Activated T-helper 17 cell treated with anti-CD3 and anti-CD28 coated beads, Interleukin-2, amount 50 U/mL, for 72 hours (primary cell): ENCODE data around the gene DLST. TPM values are rescaled to one million over a fixed set of nuclear protein-coding genes. Genes with fewer than 3 reads are reported as not detected.
"Not testable (repeated sequence)": the region's sequence is repeated elsewhere in the genome, so short reads cannot be mapped to it uniquely, and the experiment has no call there.

Experiments
- ATAC-seq: fragments of 150-1000 bp; cut with Tn5 transposase; replicated peaks from 2 replicates; pipeline ENCODE4 v1.10.0; 2021; ENCODE audit warnings: mild to moderate bottlenecking, moderate library complexity
- H3K27ac Mint-ChIP-seq: one replicate; pipeline ENCODE4 v1.8.0; 2022; ENCODE audit warnings: mixed read lengths
- H3K27me3 Mint-ChIP-seq: one replicate; pipeline ENCODE4 v1.8.0; 2022; ENCODE audit warnings: mixed read lengths
- H3K36me3 Mint-ChIP-seq: one replicate; pipeline ENCODE4 v1.8.0; 2022; ENCODE audit warnings: low read depth, mild to moderate bottlenecking, mixed read lengths
- H3K4me1 Mint-ChIP-seq: one replicate; pipeline ENCODE4 v1.8.0; 2022; ENCODE audit warnings: mixed read lengths
- H3K4me3 Mint-ChIP-seq: one replicate; pipeline ENCODE4 v1.8.0; 2022; ENCODE audit warnings: mild to moderate bottlenecking, mixed read lengths
- H3K9me3 Mint-ChIP-seq: one replicate; pipeline ENCODE4 v1.8.0; 2022; ENCODE audit warnings: mixed read lengths
- total RNA-seq, 2 donors: library from RNA; stranded (reverse); gene quantifications; one replicate each; pipeline ENCODE4 v1.2.3, GENCODE V29; 2022

DLST gene
- total RNA-seq, 2 donors from 2014 or later: 102 to 132 TPM

DNA sequence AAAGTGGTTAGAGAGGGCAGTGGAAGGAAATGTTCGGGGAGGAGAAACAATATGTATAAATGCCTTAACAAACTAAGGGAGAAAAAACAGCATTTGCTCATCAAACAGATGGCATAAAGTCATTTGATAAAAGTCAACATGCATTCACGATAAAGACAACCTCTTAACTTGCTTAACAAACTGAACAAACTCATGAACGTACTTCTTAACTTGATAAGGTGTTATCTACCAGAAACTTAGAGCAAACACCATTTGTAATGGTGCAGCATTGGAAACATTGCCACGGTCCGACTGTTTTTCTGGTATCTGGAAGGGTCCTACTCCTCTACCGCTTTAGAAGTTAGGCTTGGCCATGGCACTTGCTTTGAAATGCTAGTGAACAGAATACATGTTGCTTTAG, 45.5 kb downstream of the DLST start:
- ATAC-seq: no peak
- Mint-ChIP-seq H3K4me1 (peaks cover under 1% of the 10 kb centered on the region), H3K9me3 (no peaks in the 10 kb centered on the region), H3K36me3 (no peaks in the 10 kb centered on the region), H3K4me3 (no peak overlapping the region), H3K27me3 (peaks cover 3% of the 10 kb centered on the region), H3K27ac (no peak overlapping the region)

DNA sequence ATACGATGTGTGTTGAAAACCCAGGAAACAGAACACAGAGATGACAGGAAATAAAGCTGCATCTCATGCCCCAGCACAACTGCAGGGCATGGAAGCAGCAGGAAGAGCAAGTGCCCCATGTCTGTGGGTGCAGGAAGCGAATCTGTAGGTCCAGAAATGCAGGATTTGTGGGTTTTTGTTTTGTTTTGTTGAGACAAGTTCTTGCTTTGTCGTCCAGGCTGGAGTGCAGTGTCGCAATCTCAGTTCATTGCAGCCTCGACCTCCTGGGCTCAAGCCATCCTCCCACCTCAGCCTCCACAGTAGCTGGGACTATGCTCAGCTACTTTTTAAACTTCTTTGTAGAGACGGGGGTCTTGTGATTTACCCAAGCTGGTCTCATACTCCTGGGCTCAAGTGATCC, 47.5 kb downstream of the DLST start:
- Mint-ChIP-seq H3K4me1 (peaks cover 6% of the 10 kb centered on the region), H3K36me3 (no peaks in the 10 kb centered on the region), H3K27ac (no peak overlapping the region), H3K4me3 (no peak overlapping the region), H3K27me3 (peaks cover under 1% of the 10 kb centered on the region), H3K9me3 (no peaks in the 10 kb centered on the region)
- ATAC-seq: no peak

DNA sequence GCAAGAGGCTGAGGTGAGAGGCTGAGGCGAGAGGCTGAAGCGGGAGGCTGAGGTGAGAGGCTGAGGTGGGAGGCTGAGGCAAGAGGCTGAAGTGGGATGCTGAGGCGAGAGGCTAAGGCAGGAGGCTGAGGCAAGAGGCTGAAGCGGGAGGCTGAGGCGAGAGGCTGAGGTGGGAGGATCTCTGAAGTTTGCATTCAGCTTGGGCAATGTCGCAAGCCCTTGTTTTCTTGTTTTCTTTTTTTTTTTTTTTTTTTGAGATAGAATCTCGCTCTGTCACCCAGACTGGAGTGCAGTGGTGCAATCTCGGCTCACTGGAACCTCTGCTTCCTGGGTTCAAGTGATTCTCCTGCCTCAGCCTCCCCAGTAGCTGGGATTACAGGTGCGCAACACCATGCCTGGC, 50.0 kb downstream of the DLST start:
- H3K9me3 Mint-ChIP-seq, H3K27me3 Mint-ChIP-seq, H3K4me3 Mint-ChIP-seq, H3K27ac Mint-ChIP-seq, H3K4me1 Mint-ChIP-seq, ATAC-seq, H3K36me3 Mint-ChIP-seq: not testable (repeated sequence)

- ATAC-seq: no peak
- H3K27me3 Mint-ChIP-seq: no peaks in the 10 kb centered on the region
These were observed 50.7 kb downstream of the DLST start for GRCh38 chr14:74932401-74932901.

DNA sequence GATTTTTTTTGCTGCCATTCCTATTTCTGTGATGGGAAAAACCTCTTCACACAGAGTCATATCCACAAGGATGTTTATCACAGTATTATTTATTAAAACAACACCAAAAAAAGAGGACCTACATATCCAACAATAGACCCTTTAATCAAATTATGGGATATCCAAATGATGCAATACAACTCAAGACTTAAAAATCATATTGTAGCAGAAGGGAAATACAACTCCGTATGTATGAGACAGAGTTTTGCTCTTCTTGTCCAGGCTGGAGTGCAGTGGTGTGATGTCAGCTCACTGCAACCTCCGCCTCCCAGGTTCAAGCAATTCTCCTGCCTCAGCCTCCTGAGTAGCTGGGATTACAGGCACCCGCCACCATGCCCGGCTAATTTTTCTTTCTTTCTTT, 51.2 kb downstream of the DLST start:
- H3K4me3 Mint-ChIP-seq, ATAC-seq: not testable (repeated sequence)
- H3K4me1 Mint-ChIP-seq: peaks cover 17% of the 10 kb centered on the region

More at GRCh38 chr14:74932401-74932901, 50.7 kb downstream of the DLST start:
- Mint-ChIP-seq H3K4me3 (no peak overlapping the region), H3K36me3 (no peaks in the 10 kb centered on the region), H3K27ac (no peak overlapping the region), H3K9me3 (no peaks in the 10 kb centered on the region), H3K4me1 (peaks cover 14% of the 10 kb centered on the region)

GRCh38 chr14:74934041-74934440, 52.3 kb downstream of the DLST start:
- no peaks in the 10 kb centered on the region for H3K36me3 Mint-ChIP-seq
- H3K4me1 Mint-ChIP-seq: peaks cover 21% of the 10 kb centered on the region
- no peak for ATAC-seq
- H3K27me3 Mint-ChIP-seq: no peaks in the 10 kb centered on the region
- H3K9me3 Mint-ChIP-seq: peaks cover 7% of the 10 kb centered on the region
- H3K4me3 Mint-ChIP-seq: no peak overlapping the region
- no peak overlapping the region for H3K27ac Mint-ChIP-seq

More for the DNA sequence above, 51.2 kb downstream of the DLST start:
- not testable (repeated sequence) for H3K36me3 Mint-ChIP-seq, H3K27me3 Mint-ChIP-seq, H3K27ac Mint-ChIP-seq, H3K9me3 Mint-ChIP-seq

GRCh38 chr14:74934476-74935359, 53.0 kb downstream of the DLST start:
- no peak overlapping the region for H3K27ac Mint-ChIP-seq
- no peak overlapping the region for H3K4me3 Mint-ChIP-seq
- H3K27me3 Mint-ChIP-seq: no peaks in the 10 kb centered on the region
- no peak for ATAC-seq
- H3K4me1 Mint-ChIP-seq: peaks cover 21% of the 10 kb centered on the region
- peaks cover 7% of the 10 kb centered on the region for H3K9me3 Mint-ChIP-seq
- no peaks in the 10 kb centered on the region for H3K36me3 Mint-ChIP-seq

DNA sequence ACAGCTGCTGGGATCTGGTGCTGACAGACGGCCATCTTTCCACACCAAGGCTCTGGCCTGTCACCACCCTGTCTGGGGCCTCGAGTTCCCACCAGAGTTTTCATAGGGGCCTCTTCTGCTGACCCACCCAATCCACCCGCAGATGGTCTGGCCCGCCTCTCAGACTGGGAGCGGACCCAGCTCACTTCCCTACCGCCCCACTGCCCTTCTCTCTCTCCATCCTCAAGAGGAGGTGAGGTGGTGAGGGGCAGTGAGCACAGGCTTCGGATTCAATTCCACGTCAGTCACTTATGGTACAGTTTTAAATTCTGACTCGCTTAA, 53.6 kb downstream of the DLST start:
- Mint-ChIP-seq H3K9me3 (peaks cover 7% of the 10 kb centered on the region), H3K4me1 (peaks cover 21% of the 10 kb centered on the region), H3K36me3 (no peaks in the 10 kb centered on the region), H3K27me3 (no peaks in the 10 kb centered on the region), H3K4me3 (no peak overlapping the region), H3K27ac (no peak overlapping the region)
- ATAC-seq: no peak

DNA sequence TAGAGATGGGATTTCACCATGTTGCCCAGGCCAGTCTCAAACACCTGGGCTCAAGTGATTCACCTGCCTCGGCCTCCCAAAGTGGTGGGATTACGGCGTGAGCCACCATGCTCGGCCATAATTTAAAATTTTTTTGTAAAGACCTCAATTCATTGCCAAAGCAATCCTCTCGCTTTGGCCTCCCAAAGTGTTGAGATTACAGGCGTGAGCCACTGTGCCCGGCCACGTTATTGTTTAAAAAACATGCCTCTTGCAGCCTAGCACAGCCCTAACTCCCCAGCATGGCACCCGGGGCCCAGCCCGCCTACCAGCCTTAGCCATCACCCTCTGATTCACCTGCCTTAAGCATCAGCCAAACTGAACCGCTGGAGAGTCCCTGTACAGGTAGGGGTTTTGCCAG, 54.4 kb downstream of the DLST start:
- H3K27me3 Mint-ChIP-seq: no peaks in the 10 kb centered on the region
- H3K9me3 Mint-ChIP-seq: peaks cover 7% of the 10 kb centered on the region
- ATAC-seq: no peak
- H3K4me3 Mint-ChIP-seq: no peak overlapping the region
- peaks cover 21% of the 10 kb centered on the region for H3K4me1 Mint-ChIP-seq
- H3K27ac Mint-ChIP-seq: no peak overlapping the region
- H3K36me3 Mint-ChIP-seq: no peaks in the 10 kb centered on the region

DNA sequence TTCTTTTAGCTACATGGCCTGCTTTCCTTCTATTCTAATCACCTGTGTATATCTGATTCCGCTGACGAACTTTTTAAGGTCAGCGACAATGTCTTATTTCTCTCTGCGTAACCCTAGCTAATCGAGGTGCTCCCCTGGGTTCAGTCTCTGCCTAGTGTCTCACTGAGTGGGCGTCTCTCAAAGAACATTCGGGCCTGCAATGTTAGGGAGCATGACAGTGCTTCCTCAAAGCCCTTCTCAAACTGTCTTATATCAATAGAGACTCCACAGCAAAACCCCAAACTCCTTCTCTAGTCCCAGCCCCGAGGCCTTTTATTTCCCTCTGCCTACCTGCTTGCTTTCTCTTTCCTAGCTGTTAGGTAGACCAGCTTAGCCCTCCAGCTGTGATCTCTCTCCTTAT, 55.0 kb downstream of the DLST start:
- Mint-ChIP-seq H3K4me1 (peaks cover 21% of the 10 kb centered on the region), H3K27me3 (no peaks in the 10 kb centered on the region), H3K36me3 (no peaks in the 10 kb centered on the region), H3K9me3 (peaks cover 7% of the 10 kb centered on the region), H3K27ac (peak overlapping the region; percentile 55), H3K4me3 (no peak overlapping the region)
- ATAC-seq: no peak

DNA sequence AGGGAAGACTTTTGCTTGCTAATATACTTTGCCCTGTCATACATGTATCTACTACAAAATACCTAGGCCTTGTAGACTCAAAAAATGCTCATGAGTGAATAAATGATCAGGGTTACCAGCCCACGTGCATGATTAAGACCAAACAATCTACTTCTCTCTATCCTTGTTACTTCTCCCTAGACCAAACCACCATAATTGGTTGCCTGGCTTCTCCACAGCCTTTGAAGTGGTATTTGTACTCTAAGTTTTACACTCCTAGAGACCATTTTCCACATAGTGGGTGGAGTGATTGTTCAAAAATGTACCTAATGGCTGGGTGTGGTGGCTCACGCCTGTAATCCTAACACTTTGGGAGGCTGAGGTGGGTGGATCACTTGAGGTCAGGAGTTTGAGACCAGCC, 55.5 kb downstream of the DLST start:
- Mint-ChIP-seq H3K27me3 (no peaks in the 10 kb centered on the region), H3K4me3 (no peak overlapping the region), H3K27ac (peak overlapping the region; percentile 55), H3K9me3 (peaks cover 7% of the 10 kb centered on the region), H3K36me3 (no peaks in the 10 kb centered on the region), H3K4me1 (peaks cover 21% of the 10 kb centered on the region)
- ATAC-seq: peak; percentile 58

- Mint-ChIP-seq H3K27me3 (no peaks in the 10 kb centered on the region), H3K9me3 (peaks cover 7% of the 10 kb centered on the region), H3K4me1 (peaks cover 27% of the 10 kb centered on the region), H3K4me3 (no peak overlapping the region), H3K27ac (no peak overlapping the region), H3K36me3 (no peaks in the 10 kb centered on the region)
- no peak for ATAC-seq
These were observed 57.1 kb downstream of the DLST start for GRCh38 chr14:74938531-74939495.

GRCh38 chr14:74940956-74941565, 59.3 kb downstream of the DLST start:
- peaks cover 27% of the 10 kb centered on the region for H3K4me1 Mint-ChIP-seq
- H3K4me3 Mint-ChIP-seq: peak overlapping the region; percentile 96
- H3K27me3 Mint-ChIP-seq: no peaks in the 10 kb centered on the region
- peak; percentile 3 for ATAC-seq
- peak overlapping the region; percentile 99 for H3K27ac Mint-ChIP-seq
- no peaks in the 10 kb centered on the region for H3K36me3 Mint-ChIP-seq
- H3K9me3 Mint-ChIP-seq: peaks cover 7% of the 10 kb centered on the region

- Mint-ChIP-seq H3K27me3 (no peaks in the 10 kb centered on the region), H3K27ac (peak overlapping the region; percentile 99), H3K9me3 (peaks cover 7% of the 10 kb centered on the region), H3K36me3 (no peaks in the 10 kb centered on the region), H3K4me1 (peaks cover 32% of the 10 kb centered on the region), H3K4me3 (peak overlapping the region; percentile 96)
- ATAC-seq: peak; percentile 84
These were observed 60.0 kb downstream of the DLST start for GRCh38 chr14:74941676-74942097.
